H1 (cell line): ENCODE results near the gene FHIT. TPM values are rescaled to one million over a fixed set of nuclear protein-coding genes. Genes with fewer than 3 reads are reported as not detected.

Experiments
- CTCF ChIA-PET: fragments of 300-600 bp; sonication (Branson Sonifier 250); formaldehyde crosslinking; loops from one replicate; lab custom pipeline; 2021; ENCODE audit not compliant: partially characterized antibody; lab: Charles Lee
- POLR2A ChIA-PET: fragments of 300-600 bp; sonication (Branson Sonifier 250); formaldehyde crosslinking; loops from one replicate; lab custom pipeline; 2021; ENCODE audit warnings: inconsistent platforms; ENCODE audit not compliant: partially characterized antibody; lab: Charles Lee
- DNase-seq, 2 experiments: peaks; one replicate each; pipeline versions ENCODE4 v3.0.0 to v3.0.0-alpha.2; 2010 to 2022; ENCODE audit warnings: low spot score in 2 of 2, low read depth in 1 of 2, mixed read lengths in 1 of 2
- FAIRE-seq: peaks from 2 replicates; lab custom pipeline; 2011; peaks lifted over from hg19 to GRCh38; lab: Jason Lieb, UNC
- H2AFZ ChIP-seq: 2 replicates; pipeline ENCODE4 v1.8.1; 2012; ENCODE audit warnings: low read length, inconsistent platforms
- H2AK5ac ChIP-seq: 2 replicates; pipeline ENCODE4 v1.6.1; 2013; ENCODE audit warnings: low read depth, low read length
- H2BK120ac ChIP-seq: replicated peaks from 2 replicates; pipeline ENCODE3; 2013; ENCODE audit warnings: low read depth, low read length, inconsistent platforms
- H2BK12ac ChIP-seq: 2 replicates; pipeline ENCODE4 v1.6.1; 2013; ENCODE audit warnings: low read depth, low read length
- H2BK15ac ChIP-seq: 2 replicates; pipeline ENCODE4 v1.6.1; 2013; ENCODE audit warnings: low read length
- H2BK20ac ChIP-seq: 2 replicates; pipeline ENCODE4 v1.6.1; 2013; ENCODE audit warnings: low read length
- H2BK5ac ChIP-seq: 2 replicates; pipeline ENCODE4 v1.6.1; 2013; ENCODE audit warnings: low read depth, low read length
- H3K14ac ChIP-seq: 2 replicates; pipeline ENCODE4 v1.6.1; 2013; ENCODE audit warnings: inconsistent platforms; ENCODE audit not compliant: insufficient read length
- H3K18ac ChIP-seq: 2 replicates; pipeline ENCODE4 v1.6.1; 2013; ENCODE audit warnings: low read length; ENCODE audit errors: extremely low read depth
- H3K23ac ChIP-seq: 2 replicates; pipeline ENCODE4 v1.6.1; 2013; ENCODE audit warnings: inconsistent platforms; ENCODE audit not compliant: insufficient read length
- H3K23me2 ChIP-seq: 2 replicates; pipeline ENCODE4 v1.6.1; 2013; ENCODE audit warnings: low read depth, low read length
- H3K27ac ChIP-seq: 2 replicates; pipeline ENCODE4 v1.6.1; 2011; ENCODE audit warnings: low read depth, low read length, inconsistent platforms
- H3K27me3 ChIP-seq, 4 experiments: replicated peaks in 1 of 4; 1 replicate in 1 of 4; 2 replicates in 3 of 4; pipeline versions ENCODE4 v1.6.1 to v1.8.1; 2011 to 2013; ENCODE audit warnings: low read length in 3 of 4, mild to moderate bottlenecking in 3 of 4, inconsistent platforms in 2 of 4, mixed read lengths in 2 of 4, moderate library complexity in 1 of 4; ENCODE audit not compliant: control insufficient read depth in 3 of 4, insufficient read depth in 3 of 4; ENCODE audit errors: extremely low read depth in 1 of 4
- H3K36me3 ChIP-seq, 4 experiments: 2 replicates each; pipeline versions ENCODE4 v1.6.1 to v1.8.1; 2011 to 2013; ENCODE audit warnings: mild to moderate bottlenecking in 4 of 4, low read length in 3 of 4, moderate library complexity in 2 of 4, control low read depth in 1 of 4, inconsistent platforms in 1 of 4; ENCODE audit not compliant: insufficient read depth in 4 of 4, control insufficient read depth in 2 of 4
- H3K4ac ChIP-seq: replicated peaks from 2 replicates; pipeline ENCODE3; 2013; ENCODE audit warnings: low read length, low read depth, mixed read lengths, inconsistent platforms; ENCODE audit not compliant: insufficient read length
- H3K4me1 ChIP-seq, 4 experiments: replicated peaks in 1 of 4; 1 replicate in 1 of 4; 2 replicates in 3 of 4; pipeline versions ENCODE4 v1.6.1 to v1.8.1; 2011 to 2013; ENCODE audit warnings: low read length in 3 of 4, inconsistent platforms in 2 of 4, mixed read lengths in 1 of 4; ENCODE audit not compliant: insufficient read depth in 4 of 4, control insufficient read depth in 3 of 4
- H3K4me2 ChIP-seq, 2 experiments: 2 replicates each; pipeline versions ENCODE4 v1.6.1 to v1.8.1; 2011 to 2013; ENCODE audit warnings: low read depth in 2 of 2, low read length in 2 of 2, control low read depth in 1 of 2, inconsistent platforms in 1 of 2, mild to moderate bottlenecking in 1 of 2; ENCODE audit not compliant: insufficient read depth in 1 of 2
- H3K4me3 ChIP-seq, 4 experiments: fragments of 200-600, 300-600 bp in 1 of 4; sonication (generic), shearing (Covaris generic), sonication (Bioruptor Twin) in 1 of 4; 2 replicates each; pipeline versions ENCODE4 v1.5.1 to v1.8.1; 2011 to 2016; ENCODE audit warnings: low read length in 4 of 4, low read depth in 3 of 4, control low read depth in 2 of 4, inconsistent platforms in 2 of 4, mild to moderate bottlenecking in 2 of 4, mixed read lengths in 1 of 4, moderate library complexity in 1 of 4; ENCODE audit not compliant: insufficient read depth in 2 of 4; ENCODE audit errors: extremely low read depth in 1 of 4
- H3K56ac ChIP-seq: replicated peaks from 2 replicates; pipeline ENCODE3; 2013; ENCODE audit warnings: low read depth, mild to moderate bottlenecking, mixed read lengths, low read length, inconsistent platforms; ENCODE audit not compliant: insufficient read length
- H3K79me1 ChIP-seq: 2 replicates; pipeline ENCODE4 v1.6.1; 2013; ENCODE audit warnings: low read depth, low read length, control low read depth
- H3K79me2 ChIP-seq, 2 experiments: 2 replicates each; pipeline versions ENCODE4 v1.6.1 to v1.8.1; 2012 to 2013; ENCODE audit warnings: low read length in 2 of 2, mild to moderate bottlenecking in 2 of 2, inconsistent platforms in 1 of 2; ENCODE audit not compliant: insufficient read depth in 2 of 2, control insufficient read depth in 1 of 2
- H3K9ac ChIP-seq, 4 experiments: replicated peaks in 1 of 4; 1 replicate in 1 of 4; 2 replicates in 3 of 4; pipeline versions ENCODE4 v1.6.1 to v1.8.1; 2011 to 2013; ENCODE audit warnings: low read depth in 3 of 4, low read length in 3 of 4, control low read depth in 2 of 4, mild to moderate bottlenecking in 2 of 4, moderate library complexity in 2 of 4, inconsistent platforms in 1 of 4; ENCODE audit errors: extremely low read depth in 1 of 4
- H3K9me3 ChIP-seq, 2 experiments: 2 replicates each; pipeline versions ENCODE4 v1.6.1 to v1.8.1; 2012 to 2013; ENCODE audit warnings: mild to moderate bottlenecking in 2 of 2, moderate library complexity in 2 of 2, control low read depth in 1 of 2, inconsistent platforms in 1 of 2, low read depth in 1 of 2, low read length in 1 of 2, mixed read lengths in 1 of 2; ENCODE audit not compliant: insufficient read depth in 2 of 2
- H4K20me1 ChIP-seq, 2 experiments: replicated peaks in 1 of 2; 2 replicates each; pipeline versions ENCODE3 to v1.8.1; 2011 to 2013; ENCODE audit warnings: inconsistent platforms in 2 of 2, low read length in 2 of 2, mild to moderate bottlenecking in 1 of 2; ENCODE audit not compliant: insufficient read depth in 2 of 2, control insufficient read depth in 1 of 2
- H4K5ac ChIP-seq: 2 replicates; pipeline ENCODE4 v1.6.1; 2013; ENCODE audit warnings: low read length, low read depth, mixed read lengths, inconsistent platforms; ENCODE audit not compliant: insufficient read length
- H4K8ac ChIP-seq: 2 replicates; pipeline ENCODE4 v1.8.0; 2013; ENCODE audit warnings: mild to moderate bottlenecking, moderate library complexity, low read length, inconsistent platforms; ENCODE audit not compliant: insufficient read depth; ENCODE audit errors: extremely low read depth
- H4K91ac ChIP-seq: replicated peaks from 2 replicates; pipeline ENCODE3; 2013; ENCODE audit warnings: low read length, mixed read lengths, inconsistent platforms; ENCODE audit not compliant: insufficient read length
- BACH1 ChIP-seq: IDR thresholded peaks from 2 replicates; pipeline ENCODE4 v1.6.1; 2012; ENCODE audit warnings: low read length, improper control_type of control experiment
- CBX5 ChIP-seq: fragments of 300-800, 300-1000 bp; sonication (generic); IDR thresholded peaks from 2 replicates; pipeline ENCODE4 v1.7.1; 2016; ENCODE audit warnings: antibody characterized with exemption, low read length, low read depth
- CBX8 ChIP-seq: fragments of 300-800, 300-1000 bp; sonication (generic); IDR thresholded peaks from 2 replicates; pipeline ENCODE4 v1.7.1; 2016; ENCODE audit warnings: low read depth, low read length, borderline replicate concordance
- CTBP2 ChIP-seq: IDR thresholded peaks from 2 replicates; pipeline ENCODE4 v1.7.0; 2011; ENCODE audit warnings: borderline replicate concordance, mild to moderate bottlenecking, moderate library complexity, mixed read lengths, low read length; ENCODE audit not compliant: insufficient read depth, insufficient read length
- MAFK ChIP-seq: IDR thresholded peaks from 2 replicates; pipeline ENCODE4 v1.6.1; 2012; ENCODE audit warnings: low read depth, mild to moderate bottlenecking, improper control_type of control experiment, low read length
- RAD21 ChIP-seq, 2 experiments: IDR thresholded peaks in 1 of 2; conservative IDR thresholded peaks in 1 of 2; 2 replicates each; pipeline ENCODE4 v1.6.1; 2011; ENCODE audit warnings: low read depth in 2 of 2, low read length in 2 of 2, improper control_type of control experiment in 1 of 2, inconsistent platforms in 1 of 2, mild to moderate bottlenecking in 1 of 2, moderate library complexity in 1 of 2
- RNF2 ChIP-seq: fragments of 200-900, 300-1000 bp; sonication (generic); IDR thresholded peaks from 2 replicates; pipeline ENCODE4 v1.7.1; 2016; ENCODE audit warnings: borderline replicate concordance, low read depth, mild to moderate bottlenecking, antibody characterized with exemption, low read length; ENCODE audit not compliant: poor library complexity, severe bottlenecking; ENCODE audit errors: missing control alignments
- SAP30 ChIP-seq: fragments of 300-600 bp; sonication (generic); IDR thresholded peaks from 2 replicates; pipeline ENCODE4 v1.7.1; 2012; ENCODE audit warnings: low read length, moderate library complexity, mild to moderate bottlenecking, inconsistent platforms; ENCODE audit not compliant: insufficient read depth, insufficient replicate concordance
- SIX5 ChIP-seq: IDR thresholded peaks from 2 replicates; pipeline ENCODE4 v1.6.1; 2011; ENCODE audit warnings: mild to moderate bottlenecking, low read depth, low read length
- TAF7 ChIP-seq: optimal IDR thresholded peaks from 2 replicates; pipeline ENCODE3; 2011; ENCODE audit warnings: low read depth, mild to moderate bottlenecking, inconsistent platforms, low read length, moderate library complexity, borderline replicate concordance
- TCF12 ChIP-seq: IDR thresholded peaks from 2 replicates; pipeline ENCODE4 v1.6.1; 2011; ENCODE audit warnings: low read depth, mild to moderate bottlenecking, low read length
- WGBS, 2 experiments: shearing (Covaris generic) in 1 of 2; methylation state at CpG; one replicate each; pipeline versions ENCODE4 v1.1.6 to v1.1.7; 2013 to 2015; ENCODE audit warnings: low lambda C conversion rate in 2 of 2, mixed read lengths in 2 of 2, inconsistent platforms in 1 of 2, low coverage in 1 of 2, missing lambda C conversion rate in 1 of 2; ENCODE audit not compliant: insufficient replicate concordance in 2 of 2, insufficient coverage in 1 of 2, insufficient read length in 1 of 2; ENCODE audit errors: extremely low coverage in 1 of 2, missing lambda C conversion rate in 1 of 2; 5-methylcytosine and 5-hydroxymethylcytosine counted together
- polyA plus RNA-seq, 7 experiments: library from polyadenylated mRNA; depleted of rRNA in 3 of 7; stranded (reverse) in 5 of 7; unstranded in 2 of 7; fragments of >200 nt in 5 of 7; fragments of 200-250 nt in 2 of 7; gene quantifications; 1 replicate in 5 of 7; 2 replicates in 1 of 7; 4 replicates in 1 of 7; pipeline versions ENCODE4 v1.2.1 to v1.2.3, GENCODE V29; 2011 to 2013; ENCODE audit warnings: missing spikeins in 2 of 7, mixed read lengths in 2 of 7
- total RNA-seq: library from RNA; stranded (reverse); fragmentation: NEBNext Ultra II Directional; extraction: Animal tissue kit (Norgen Biotek cat#: 25700); gene quantifications from 2 replicates; pipeline ENCODE4 v1.2.1, GENCODE V29; 2021

FHIT gene
- total and polyA plus RNA-seq, 2 of the 8 experiments (the other 6 are each of a cell fraction or from before 2014, with no cell fraction given): 1.2 to 3.2 TPM

DNA sequence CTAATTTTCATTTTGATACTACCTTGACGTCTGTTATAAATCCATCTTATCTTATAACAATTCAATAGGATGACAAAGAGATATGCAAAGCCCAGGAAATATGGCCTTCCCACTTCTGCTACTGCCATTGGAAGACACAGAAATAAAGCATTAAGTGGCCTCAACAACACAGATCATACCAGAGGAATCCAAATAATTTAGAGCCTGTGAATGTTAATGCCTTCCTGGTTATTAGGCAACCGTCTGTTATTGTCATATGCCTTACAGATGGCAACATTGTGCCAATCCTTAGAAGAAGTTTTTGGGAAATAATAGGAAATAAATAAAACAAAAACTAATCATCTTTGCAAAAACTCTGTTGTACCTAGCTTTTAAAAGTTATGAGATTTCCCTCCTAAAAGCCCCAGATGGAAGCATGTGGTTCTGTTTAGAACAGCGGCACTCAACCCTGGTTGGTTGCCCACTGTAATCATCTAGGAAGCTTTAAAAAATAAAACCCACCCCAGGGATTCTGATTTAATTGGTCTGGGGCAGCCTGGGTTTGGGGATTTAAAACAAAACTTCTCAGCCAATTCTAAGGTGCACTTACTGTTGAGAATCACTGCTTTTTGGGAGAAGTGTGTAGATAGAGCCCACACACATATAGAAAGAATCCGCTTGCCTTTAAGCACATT is 1496.7 kb downstream of the FHIT start:
- H3K27me3 ChIP-seq: peaks cover 0 to 2% (median 0%) of the 10 kb centered on the region in 4 experiments; a peak in 2 of 7 replicates
- H3K14ac ChIP-seq: no peak overlapping the region
- H3K36me3 ChIP-seq: no peaks in the 10 kb centered on the region
- H3K23me2 ChIP-seq: no peaks in the 10 kb centered on the region
- no peak overlapping the region for H4K91ac ChIP-seq
- no peaks in the 10 kb centered on the region for H3K79me2 ChIP-seq
- peaks cover 0 to 8% (median 0%) of the 10 kb centered on the region in 4 experiments; a peak in 2 of 7 replicates for H3K4me1 ChIP-seq
- FAIRE-seq (no peak), DNase-seq (no peak)
- no peaks in the 10 kb centered on the region for H3K9me3 ChIP-seq
- no peak overlapping the region for H3K23ac ChIP-seq
- no peak overlapping the region for H3K27ac ChIP-seq
- H3K79me1 ChIP-seq: no peaks in the 10 kb centered on the region
- POLR2A ChIA-PET: no interaction called here
- no peak overlapping the region for H3K4ac ChIP-seq
- no peaks in the 10 kb centered on the region for H4K20me1 ChIP-seq
- H3K4me2 ChIP-seq: no peak overlapping the region
- TF ChIP-seq BACH1: no peak
- no peak for TF ChIP-seq CTBP2
- TF ChIP-seq CBX5: no peak
- TF ChIP-seq MAFK: no peak
- no peak for TF ChIP-seq SIX5
- no peak for TF ChIP-seq TAF7
- no peak for TF ChIP-seq RNF2
- TF ChIP-seq CBX8: no peak
- TF ChIP-seq TCF12: no peak
- TF ChIP-seq RAD21 (IDR thresholded peaks at IDR 0.05 in 1 of 2, conservative IDR thresholded peaks at IDR 0.05 in 1 of 2; ENCODE audit: low read depth in 2 of 2, low read length in 2 of 2): no peak
- TF ChIP-seq SAP30: no peak
- no peak overlapping the region for H2BK20ac ChIP-seq
- no peak overlapping the region for H2BK15ac ChIP-seq
- no peak overlapping the region for H3K18ac ChIP-seq
- H2AFZ ChIP-seq: no peak overlapping the region
- no peak overlapping the region for H3K4me3 ChIP-seq
- no peak overlapping the region for H4K5ac ChIP-seq
- H2BK5ac ChIP-seq: no peak overlapping the region
- H2BK12ac ChIP-seq: no peak overlapping the region
- CTCF ChIA-PET: no interaction called here
- H4K8ac ChIP-seq: no peak overlapping the region
- no peak overlapping the region for H3K9ac ChIP-seq
- 91% methylated on average over 4 of the region's 4 CpGs; no CpG with 5 or more reads in 1 of the 2 experiments for WGBS, 2 experiments
- no peak overlapping the region for H3K56ac ChIP-seq
- no peak overlapping the region for H2AK5ac ChIP-seq
- H2BK120ac ChIP-seq: no peak overlapping the region
